ENCODE results near the gene DRICH1.
"Not testable (repeated sequence)": the region's sequence is repeated elsewhere in the genome, so short reads cannot be mapped to it uniquely, and the experiment has no call there.

DRICH1 gene

GRCh38 chr22:23569716-23570115 lies 62.4 kb downstream of the DRICH1 start:
- no peak for DNase-seq (ENCODE audit: low read depth in 4 of 4, low spot score in 1 of 4)

- no peak for DNase-seq (ENCODE audit: low read depth in 4 of 4, low spot score in 1 of 4)
These were observed 62.8 kb downstream of the DRICH1 start for GRCh38 chr22:23569291-23569690.

- DNase-seq (ENCODE audit: low read depth in 4 of 4, low spot score in 1 of 4), result no peak
These were observed 65.2 kb downstream of the DRICH1 start for GRCh38 chr22:23566705-23567475.

GRCh38 chr22:23565915-23566704 lies 66.0 kb downstream of the DRICH1 start:
- DNase-seq (ENCODE audit: low read depth in 4 of 4, low spot score in 1 of 4), result no peak

- DNase-seq (ENCODE audit: low read depth in 4 of 4, low spot score in 1 of 4), result no peak
These were observed 66.7 kb downstream of the DRICH1 start for GRCh38 chr22:23565305-23565914.

GRCh38 chr22:23564276-23564675 lies 67.8 kb downstream of the DRICH1 start:
- no peak for DNase-seq (ENCODE audit: low read depth in 4 of 4, low spot score in 1 of 4)

- DNase-seq (ENCODE audit: low read depth in 4 of 4, low spot score in 1 of 4), result no peak
These were observed 69.0 kb downstream of the DRICH1 start for GRCh38 chr22:23563111-23563510.

- DNase-seq (ENCODE audit: low read depth in 4 of 4, low spot score in 1 of 4), result no peak
These were observed 69.9 kb downstream of the DRICH1 start for GRCh38 chr22:23562186-23562585.

GRCh38 chr22:23561025-23561510 lies 71.1 kb downstream of the DRICH1 start:
- not testable (repeated sequence) for DNase-seq (ENCODE audit: low read depth in 4 of 4, low spot score in 1 of 4)

- not testable (repeated sequence) for DNase-seq (ENCODE audit: low read depth in 4 of 4, low spot score in 1 of 4)
These were observed 71.9 kb downstream of the DRICH1 start for GRCh38 chr22:23560215-23560614.

All from stimulated activated CD4-positive, alpha-beta T cell treated with anti-CD3 and anti-CD28 coated beads, Interleukin-1b, Interleukin-23, amount 100 ng/mL, for 24 hours (primary cell).